Liver (tissue), 9 donors: ENCODE measurements around the gene LPAR2. TPM values are rescaled to one million over a fixed set of nuclear protein-coding genes. Genes with fewer than 3 reads are reported as not detected.
A peak's percentile ranks its signal among the peaks of the same experiment; 100 is the strongest.

ENCODE experiments used
- DNase-seq: peaks from one replicate; pipeline ENCODE4 v3.0.0-alpha.2; 2017; ENCODE audit warnings: low spot score
- H3K27ac ChIP-seq, 2 donors: one replicate each; pipeline ENCODE4 v1.7.0; 2013; ENCODE audit warnings: inconsistent platforms in 2 of 2, low read length in 2 of 2, control low read depth in 1 of 2, low read depth in 1 of 2, mild to moderate bottlenecking in 1 of 2
- H3K27me3 ChIP-seq, 4 donors: one replicate each; pipeline versions ENCODE4 v1.6.1 to v1.7.0; 2013; ENCODE audit warnings: low read length in 3 of 4, inconsistent platforms in 1 of 4, mild to moderate bottlenecking in 1 of 4, moderate library complexity in 1 of 4; ENCODE audit not compliant: control insufficient read depth in 4 of 4, insufficient read depth in 4 of 4
- H3K36me3 ChIP-seq, 4 donors: one replicate each; pipeline versions ENCODE4 v1.6.1 to v1.7.0; 2013; ENCODE audit warnings: low read length in 3 of 4, mild to moderate bottlenecking in 3 of 4, low read depth in 1 of 4, moderate library complexity in 1 of 4; ENCODE audit not compliant: control insufficient read depth in 4 of 4, insufficient read depth in 3 of 4
- H3K4me1 ChIP-seq, 4 donors: one replicate each; pipeline versions ENCODE4 v1.6.1 to v1.7.0; 2013; ENCODE audit warnings: low read length in 3 of 4, mild to moderate bottlenecking in 3 of 4, moderate library complexity in 1 of 4; ENCODE audit not compliant: control insufficient read depth in 4 of 4, insufficient read depth in 4 of 4
- H3K4me3 ChIP-seq, 3 donors: one replicate each; pipeline versions ENCODE4 v1.6.1 to v1.7.0; 2013; ENCODE audit warnings: low read length in 3 of 3, control low read depth in 1 of 3, low read depth in 1 of 3, mild to moderate bottlenecking in 1 of 3
- H3K9ac ChIP-seq, 2 donors: one replicate each; pipeline ENCODE4 v1.7.0; 2013; ENCODE audit warnings: low read length in 2 of 2, mild to moderate bottlenecking in 2 of 2, moderate library complexity in 2 of 2, control low read depth in 1 of 2, low read depth in 1 of 2
- H3K9me3 ChIP-seq, 4 donors: one replicate each; pipeline versions ENCODE4 v1.6.1 to v1.7.0; 2013; ENCODE audit warnings: low read length in 3 of 4; ENCODE audit not compliant: control insufficient read depth in 4 of 4
- CTCF ChIP-seq: fragments of 150-350 bp; IDR thresholded peaks from 2 replicates; pipeline ENCODE4 v1.5.1; 2017; ENCODE audit warnings: improper control_type of control experiment, low read depth, low read length; ENCODE audit not compliant: missing input control
- EGR1 ChIP-seq, 2 donors: IDR thresholded peaks; 2 replicates each; pipeline ENCODE4 v1.6.1; 2016 to 2018; ENCODE audit warnings: antibody characterized with exemption in 2 of 2, low read depth in 2 of 2
- FOXA1 ChIP-seq: IDR thresholded peaks from 2 replicates; pipeline ENCODE4 v1.6.1; 2016; ENCODE audit warnings: antibody characterized with exemption
- GABPA ChIP-seq, 2 donors: IDR thresholded peaks in 1 of 2; conservative IDR thresholded peaks in 1 of 2; 2 replicates each; pipeline ENCODE4 v1.6.1; 2016; ENCODE audit warnings: antibody characterized with exemption in 2 of 2, mild to moderate bottlenecking in 1 of 2, moderate library complexity in 1 of 2
- HNF4A ChIP-seq, 2 donors: conservative IDR thresholded peaks; 2 replicates each; pipeline ENCODE4 v1.6.1; 2016; ENCODE audit warnings: antibody characterized with exemption in 2 of 2, mild to moderate bottlenecking in 2 of 2
- JUND ChIP-seq, 2 donors: IDR thresholded peaks; 2 replicates each; pipeline ENCODE4 v1.6.1; 2016; ENCODE audit warnings: antibody characterized with exemption in 2 of 2
- RAD21 ChIP-seq, 2 donors: IDR thresholded peaks; 2 replicates each; pipeline ENCODE4 v1.6.1; 2016; ENCODE audit warnings: antibody characterized with exemption in 2 of 2, mild to moderate bottlenecking in 2 of 2
- REST ChIP-seq: IDR thresholded peaks from 2 replicates; pipeline ENCODE4 v1.6.1; 2016; ENCODE audit warnings: antibody characterized with exemption, mild to moderate bottlenecking
- RXRA ChIP-seq, 2 donors: IDR thresholded peaks; 2 replicates each; pipeline ENCODE4 v1.6.1; 2017 to 2018; ENCODE audit warnings: antibody characterized with exemption in 2 of 2, mild to moderate bottlenecking in 1 of 2
- SP1 ChIP-seq: IDR thresholded peaks from 2 replicates; pipeline ENCODE4 v1.6.1; 2018; ENCODE audit warnings: antibody characterized with exemption, mild to moderate bottlenecking
- TAF1 ChIP-seq: conservative IDR thresholded peaks from 2 replicates; pipeline ENCODE4 v1.6.1; 2016; ENCODE audit warnings: antibody characterized with exemption, mild to moderate bottlenecking
- YY1 ChIP-seq: IDR thresholded peaks from 2 replicates; pipeline ENCODE4 v1.6.1; 2016; ENCODE audit warnings: antibody characterized with exemption, mild to moderate bottlenecking
- ZBTB33 ChIP-seq: IDR thresholded peaks from 2 replicates; pipeline ENCODE4 v1.6.1; 2016; ENCODE audit warnings: antibody characterized with exemption
- WGBS: extraction: QIAGEN DNeasy Blood & Tissue Kit; methylation state at CpG from one replicate; pipeline ENCODE4 v1.1.7; 2013; 5-methylcytosine and 5-hydroxymethylcytosine counted together
- polyA plus RNA-seq, 2 donors: library from polyadenylated mRNA; stranded (reverse) in 1 of 2; unstranded in 1 of 2; fragments of 200-250 nt in 1 of 2; fragments of >200 nt in 1 of 2; fragmentation: Nextera tagmentation in 1 of 2; extraction: Ambion mirVana in 1 of 2; gene quantifications; one replicate each; pipeline versions ENCODE4 v1.2.1 to v1.2.3, GENCODE V29; 2013 to 2015
- total RNA-seq, 2 donors: library from RNA; depleted of rRNA; stranded (reverse); fragments of >200 nt; gene quantifications; one replicate each; pipeline ENCODE4 v1.2.3, GENCODE V29; 2014
- TF ChIP-seq, protein P1 (sequence below): IDR thresholded peaks from 2 replicates; pipeline ENCODE4 v1.6.1; 2016; ENCODE audit warnings: antibody characterized with exemption
- donor health status: healthy.
- donor health status: healthy.
- donor health status: healthy.
- donor health status: healthy.
- donor health status: healthy.

The LPAR2 gene
- total and polyA plus RNA-seq, 4 donors, result 1.0 to 3.4 (median 1.2) TPM

GRCh38 chr19:19626516-19627472 lies 1.2 kb downstream of the LPAR2 start:
- peaks cover 0 to 2% (median 0%) of the 10 kb centered on the region in 4 donors for H3K27me3 ChIP-seq
- H3K36me3 ChIP-seq, result peaks cover 0 to 3% (median 0%) of the 10 kb centered on the region in 4 donors
- DNase-seq, result no peak
- H3K9ac ChIP-seq, result no peak overlapping the region
- peaks cover 0 to 8% (median 3%) of the 10 kb centered on the region in 4 donors for H3K4me1 ChIP-seq
- peak overlapping the region in 1 of 3 donors; percentile 44 for H3K4me3 ChIP-seq
- no peaks in the 10 kb centered on the region for H3K9me3 ChIP-seq
- no peak overlapping the region for H3K27ac ChIP-seq
- TF ChIP-seq, protein P1, sequence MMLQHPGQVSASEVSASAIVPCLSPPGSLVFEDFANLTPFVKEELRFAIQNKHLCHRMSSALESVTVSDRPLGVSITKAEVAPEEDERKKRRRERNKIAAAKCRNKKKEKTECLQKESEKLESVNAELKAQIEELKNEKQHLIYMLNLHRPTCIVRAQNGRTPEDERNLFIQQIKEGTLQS, result no peak
- no peak for TF ChIP-seq RXRA (IDR thresholded peaks at IDR 0.05)
- TF ChIP-seq YY1, result no peak
- no peak for TF ChIP-seq CTCF
- TF ChIP-seq ZBTB33, result no peak
- no peak for TF ChIP-seq FOXA1
- TF ChIP-seq HNF4A (conservative IDR thresholded peaks at IDR 0.05), result no peak
- no peak for TF ChIP-seq EGR1 (IDR thresholded peaks at IDR 0.05; ENCODE audit: low read depth in 2 of 2)
- WGBS, result 94% methylated on average over 48 of the region's 48 CpGs

DNA sequence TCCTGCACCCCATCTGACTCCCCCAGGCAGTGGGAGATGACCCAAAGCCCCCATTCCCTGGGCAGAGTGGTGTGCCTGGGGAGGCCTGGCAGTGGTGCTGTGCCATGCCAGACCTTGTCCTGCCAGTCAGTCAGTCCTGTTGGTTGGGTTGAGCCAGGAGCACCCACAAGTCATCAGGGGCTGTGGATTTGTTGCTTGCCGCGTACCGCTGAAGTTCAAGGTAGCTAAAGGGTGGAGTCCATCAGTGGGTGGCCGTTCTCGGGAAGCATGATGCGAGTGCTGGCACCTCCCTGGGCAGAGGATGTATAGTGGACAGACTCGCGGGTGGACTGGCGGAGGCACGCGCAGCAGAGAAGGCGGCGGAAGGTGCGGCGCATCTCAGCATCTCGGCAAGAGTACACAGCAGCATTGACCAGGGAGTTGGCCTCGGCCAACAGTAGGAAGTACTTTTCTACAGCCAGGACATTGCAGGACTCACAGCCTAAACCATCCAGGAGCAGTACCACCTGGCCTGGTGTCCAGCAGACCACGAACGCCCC lies 3.9 kb downstream of the LPAR2 start:
- no peak for DNase-seq
- no peak overlapping the region for H3K4me3 ChIP-seq
- H3K9ac ChIP-seq, result no peak overlapping the region
- H3K4me1 ChIP-seq, result peaks cover 0 to 8% (median 3%) of the 10 kb centered on the region in 4 donors
- no peak for TF ChIP-seq TAF1
- TF ChIP-seq SP1, result no peak
- TF ChIP-seq ZBTB33, result no peak
- TF ChIP-seq REST, result no peak
- TF ChIP-seq RAD21 (IDR thresholded peaks at IDR 0.05), result no peak
- no peak for TF ChIP-seq CTCF
- TF ChIP-seq JUND (IDR thresholded peaks at IDR 0.05), result no peak
- no peak for TF ChIP-seq GABPA (IDR thresholded peaks at IDR 0.05 in 1 of 2, conservative IDR thresholded peaks at IDR 0.05 in 1 of 2)
- no peaks in the 10 kb centered on the region for H3K36me3 ChIP-seq
- H3K27me3 ChIP-seq, result peaks cover 0 to 2% (median 0%) of the 10 kb centered on the region in 4 donors
- 96% methylated on average over 19 of the region's 19 CpGs for WGBS
- no peaks in the 10 kb centered on the region for H3K9me3 ChIP-seq
- no peak overlapping the region for H3K27ac ChIP-seq
